ENCODE results near the gene NABP1. TPM values are rescaled to one million over a fixed set of nuclear protein-coding genes. Genes with fewer than 3 reads are reported as not detected.

NABP1 gene
- polyA plus RNA-seq, 1 of the 3 experiments (the other 2 are of a cell fraction): 19.1 TPM

DNA sequence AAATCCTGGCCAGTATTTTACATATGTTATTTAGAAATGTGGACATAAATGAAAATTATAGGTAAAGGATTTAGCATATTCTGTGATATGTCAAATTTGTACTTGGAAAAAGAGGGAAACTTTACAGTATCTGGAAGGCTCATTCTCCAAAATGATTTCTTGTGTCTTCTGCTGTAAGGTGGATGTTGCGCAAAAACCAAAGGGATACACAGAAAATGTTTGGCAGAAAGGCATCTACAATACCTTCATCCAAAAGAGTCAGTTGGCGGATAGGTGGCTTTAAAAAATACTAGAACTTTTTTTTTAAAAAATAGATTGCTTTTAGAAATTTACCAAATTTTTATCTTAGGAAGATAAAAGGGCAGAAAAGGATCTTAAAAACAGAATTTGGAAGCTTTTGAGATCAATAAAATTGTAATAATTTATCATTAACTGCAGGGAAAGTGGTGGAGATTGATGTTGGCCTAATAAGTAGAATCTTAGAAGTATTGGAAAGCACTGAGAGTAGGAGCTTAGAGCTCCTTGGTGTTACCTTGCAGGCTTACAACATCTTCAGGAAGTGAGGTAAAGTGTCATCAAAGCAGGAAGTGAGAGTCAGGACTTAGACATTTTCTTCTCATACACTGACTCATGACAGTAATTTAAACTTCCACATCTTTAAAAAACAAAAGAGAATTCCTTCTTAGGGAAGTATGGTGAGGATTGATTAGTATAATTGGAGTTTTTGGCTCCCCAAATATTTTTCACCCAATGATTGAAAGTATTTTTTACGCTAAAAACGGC is 2.1 kb downstream of the NABP1 start:
- H3K4me1 ChIP-seq (ENCODE audit: control insufficient read depth in 1 of 2, insufficient read depth in 2 of 2, low read depth in 1 of 2, low read length in 1 of 2): peaks cover 0 to 17% of the 10 kb centered on the region in 2 experiments
- peak overlapping the region; percentile 88 for H3K4me2 ChIP-seq
- peaks cover 69% of the 10 kb centered on the region for H3K79me2 ChIP-seq (ENCODE audit: insufficient read depth)
- H3K9me3 ChIP-seq: no peaks in the 10 kb centered on the region
- H3K9ac ChIP-seq: peak overlapping the region; percentile 96
- H3K9me2 ChIP-seq: no peaks in the 10 kb centered on the region
- CTCF ChIA-PET: interaction anchor here (1.0 to 2.4 kb wide), 4 partner anchors 12 to 482 kb away, joined by 3 to 11 read pairs (median 4); no protein-coding TSS in a partner anchor
- POLR2A ChIA-PET: no interaction called here
- H3K4me3 ChIP-seq (ENCODE audit: low read depth in 2 of 2, low read length in 1 of 2): peak overlapping the region; percentile 87 to 88; a peak in 3 of 4 replicates
- H3K36me3 ChIP-seq (replicated peaks in 1 of 2; ENCODE audit: control insufficient read depth in 1 of 2, insufficient read depth in 2 of 2, low read length in 1 of 2): peaks cover 31 to 45% of the 10 kb centered on the region in 2 experiments
- DNase-seq: no peak
- H2AFZ ChIP-seq (ENCODE audit: low read depth): no peak overlapping the region; the same call in 1 of the 2 replicates
- WGBS (ENCODE audit: low lambda C conversion rate): 78% methylated on average over 4 of the region's 4 CpGs
- peak overlapping the region in 1 of 2 experiments; percentile 92; a peak in 2 of 4 replicates for H3K27ac ChIP-seq (ENCODE audit: low read depth in 2 of 2, low read length in 1 of 2)
- no peaks in the 10 kb centered on the region for H3K27me3 ChIP-seq (ENCODE audit: insufficient read depth)
- H4K20me1 ChIP-seq (ENCODE audit: insufficient read depth): no peaks in the 10 kb centered on the region
- H3F3A ChIP-seq (replicated peaks; ENCODE audit: insufficient read depth): peaks cover 44% of the 10 kb centered on the region
- TF ChIP-seq NFIC (IDR thresholded peaks at IDR 0.05; ENCODE audit: borderline replicate concordance) (no peak), EP300 (IDR thresholded peaks at IDR 0.05; ENCODE audit: borderline replicate concordance in 1 of 2, low read depth in 1 of 2, low read length in 1 of 2) (0 out of 4 replicates have a peak, but pooled peaks of 1 of the 2 experiments have one; percentile 22), CHD2 (IDR thresholded peaks at IDR 0.05; ENCODE audit: low read length, partially characterized antibody) (no peak), JUND (IDR thresholded peaks at IDR 0.05) (peak; percentile 61), TCF12 (IDR thresholded peaks at IDR 0.05) (peak; percentile 37; the same call in 1 of the 2 replicates), FOSL2 (IDR thresholded peaks at IDR 0.05; ENCODE audit: borderline replicate concordance, low read depth) (peak; percentile 73; the same call in 1 of the 2 replicates), GATA2 (CRISPR knock-in tag; IDR thresholded peaks at IDR 0.05) (no peak), RXRA (IDR thresholded peaks at IDR 0.05; ENCODE audit: borderline replicate concordance, low read depth) (no peak), ELF1 (IDR thresholded peaks at IDR 0.05) (peak; percentile 68), RAD21 (IDR thresholded peaks at IDR 0.05; ENCODE audit: low read length) (no peak), GABPA (IDR thresholded peaks at IDR 0.05; ENCODE audit: low read depth) (peak; percentile 56), POLR2AphosphoS5 (IDR thresholded peaks at IDR 0.05; ENCODE audit: low read depth, low read length) (peak; percentile 56; the same call in 1 of the 2 replicates), TAF1 (IDR thresholded peaks at IDR 0.05; ENCODE audit: borderline replicate concordance, low read depth, low read length) (0 out of 2 replicates have a peak, but pooled peaks have one; percentile 33), FOXJ3 (CRISPR knock-in tag; IDR thresholded peaks at IDR 0.05) (no peak), MEF2A (IDR thresholded peaks at IDR 0.05; ENCODE audit: borderline replicate concordance, low read depth) (no peak), MXI1 (IDR thresholded peaks at IDR 0.05; ENCODE audit: low read depth, low read length) (no peak)
- TF ChIP-seq, protein P1, sequence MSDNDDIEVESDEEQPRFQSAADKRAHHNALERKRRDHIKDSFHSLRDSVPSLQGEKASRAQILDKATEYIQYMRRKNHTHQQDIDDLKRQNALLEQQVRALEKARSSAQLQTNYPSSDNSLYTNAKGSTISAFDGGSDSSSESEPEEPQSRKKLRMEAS (IDR thresholded peaks at IDR 0.05; ENCODE audit: low read depth): no peak
- TF ChIP-seq, protein P2, sequence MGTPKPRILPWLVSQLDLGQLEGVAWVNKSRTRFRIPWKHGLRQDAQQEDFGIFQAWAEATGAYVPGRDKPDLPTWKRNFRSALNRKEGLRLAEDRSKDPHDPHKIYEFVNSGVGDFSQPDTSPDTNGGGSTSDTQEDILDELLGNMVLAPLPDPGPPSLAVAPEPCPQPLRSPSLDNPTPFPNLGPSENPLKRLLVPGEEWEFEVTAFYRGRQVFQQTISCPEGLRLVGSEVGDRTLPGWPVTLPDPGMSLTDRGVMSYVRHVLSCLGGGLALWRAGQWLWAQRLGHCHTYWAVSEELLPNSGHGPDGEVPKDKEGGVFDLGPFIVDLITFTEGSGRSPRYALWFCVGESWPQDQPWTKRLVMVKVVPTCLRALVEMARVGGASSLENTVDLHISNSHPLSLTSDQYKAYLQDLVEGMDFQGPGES (IDR thresholded peaks at IDR 0.05; ENCODE audit: low read depth, low read length): no peak
- TF ChIP-seq, protein P3, sequence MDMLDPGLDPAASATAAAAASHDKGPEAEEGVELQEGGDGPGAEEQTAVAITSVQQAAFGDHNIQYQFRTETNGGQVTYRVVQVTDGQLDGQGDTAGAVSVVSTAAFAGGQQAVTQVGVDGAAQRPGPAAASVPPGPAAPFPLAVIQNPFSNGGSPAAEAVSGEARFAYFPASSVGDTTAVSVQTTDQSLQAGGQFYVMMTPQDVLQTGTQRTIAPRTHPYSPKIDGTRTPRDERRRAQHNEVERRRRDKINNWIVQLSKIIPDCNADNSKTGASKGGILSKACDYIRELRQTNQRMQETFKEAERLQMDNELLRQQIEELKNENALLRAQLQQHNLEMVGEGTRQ (IDR thresholded peaks at IDR 0.05; ENCODE audit: borderline replicate concordance, low read depth, low read length): no peak
- TF ChIP-seq, protein P4, sequence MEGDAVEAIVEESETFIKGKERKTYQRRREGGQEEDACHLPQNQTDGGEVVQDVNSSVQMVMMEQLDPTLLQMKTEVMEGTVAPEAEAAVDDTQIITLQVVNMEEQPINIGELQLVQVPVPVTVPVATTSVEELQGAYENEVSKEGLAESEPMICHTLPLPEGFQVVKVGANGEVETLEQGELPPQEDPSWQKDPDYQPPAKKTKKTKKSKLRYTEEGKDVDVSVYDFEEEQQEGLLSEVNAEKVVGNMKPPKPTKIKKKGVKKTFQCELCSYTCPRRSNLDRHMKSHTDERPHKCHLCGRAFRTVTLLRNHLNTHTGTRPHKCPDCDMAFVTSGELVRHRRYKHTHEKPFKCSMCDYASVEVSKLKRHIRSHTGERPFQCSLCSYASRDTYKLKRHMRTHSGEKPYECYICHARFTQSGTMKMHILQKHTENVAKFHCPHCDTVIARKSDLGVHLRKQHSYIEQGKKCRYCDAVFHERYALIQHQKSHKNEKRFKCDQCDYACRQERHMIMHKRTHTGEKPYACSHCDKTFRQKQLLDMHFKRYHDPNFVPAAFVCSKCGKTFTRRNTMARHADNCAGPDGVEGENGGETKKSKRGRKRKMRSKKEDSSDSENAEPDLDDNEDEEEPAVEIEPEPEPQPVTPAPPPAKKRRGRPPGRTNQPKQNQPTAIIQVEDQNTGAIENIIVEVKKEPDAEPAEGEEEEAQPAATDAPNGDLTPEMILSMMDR (IDR thresholded peaks at IDR 0.05): no peak
- TF ChIP-seq, protein P5, sequence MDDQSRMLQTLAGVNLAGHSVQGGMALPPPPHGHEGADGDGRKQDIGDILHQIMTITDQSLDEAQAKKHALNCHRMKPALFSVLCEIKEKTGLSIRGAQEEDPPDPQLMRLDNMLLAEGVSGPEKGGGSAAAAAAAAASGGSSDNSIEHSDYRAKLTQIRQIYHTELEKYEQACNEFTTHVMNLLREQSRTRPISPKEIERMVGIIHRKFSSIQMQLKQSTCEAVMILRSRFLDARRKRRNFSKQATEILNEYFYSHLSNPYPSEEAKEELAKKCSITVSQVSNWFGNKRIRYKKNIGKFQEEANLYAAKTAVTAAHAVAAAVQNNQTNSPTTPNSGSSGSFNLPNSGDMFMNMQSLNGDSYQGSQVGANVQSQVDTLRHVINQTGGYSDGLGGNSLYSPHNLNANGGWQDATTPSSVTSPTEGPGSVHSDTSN (IDR thresholded peaks at IDR 0.05): no peak; the same call in 1 of the 2 replicates
- TF ChIP-seq, protein P6, sequence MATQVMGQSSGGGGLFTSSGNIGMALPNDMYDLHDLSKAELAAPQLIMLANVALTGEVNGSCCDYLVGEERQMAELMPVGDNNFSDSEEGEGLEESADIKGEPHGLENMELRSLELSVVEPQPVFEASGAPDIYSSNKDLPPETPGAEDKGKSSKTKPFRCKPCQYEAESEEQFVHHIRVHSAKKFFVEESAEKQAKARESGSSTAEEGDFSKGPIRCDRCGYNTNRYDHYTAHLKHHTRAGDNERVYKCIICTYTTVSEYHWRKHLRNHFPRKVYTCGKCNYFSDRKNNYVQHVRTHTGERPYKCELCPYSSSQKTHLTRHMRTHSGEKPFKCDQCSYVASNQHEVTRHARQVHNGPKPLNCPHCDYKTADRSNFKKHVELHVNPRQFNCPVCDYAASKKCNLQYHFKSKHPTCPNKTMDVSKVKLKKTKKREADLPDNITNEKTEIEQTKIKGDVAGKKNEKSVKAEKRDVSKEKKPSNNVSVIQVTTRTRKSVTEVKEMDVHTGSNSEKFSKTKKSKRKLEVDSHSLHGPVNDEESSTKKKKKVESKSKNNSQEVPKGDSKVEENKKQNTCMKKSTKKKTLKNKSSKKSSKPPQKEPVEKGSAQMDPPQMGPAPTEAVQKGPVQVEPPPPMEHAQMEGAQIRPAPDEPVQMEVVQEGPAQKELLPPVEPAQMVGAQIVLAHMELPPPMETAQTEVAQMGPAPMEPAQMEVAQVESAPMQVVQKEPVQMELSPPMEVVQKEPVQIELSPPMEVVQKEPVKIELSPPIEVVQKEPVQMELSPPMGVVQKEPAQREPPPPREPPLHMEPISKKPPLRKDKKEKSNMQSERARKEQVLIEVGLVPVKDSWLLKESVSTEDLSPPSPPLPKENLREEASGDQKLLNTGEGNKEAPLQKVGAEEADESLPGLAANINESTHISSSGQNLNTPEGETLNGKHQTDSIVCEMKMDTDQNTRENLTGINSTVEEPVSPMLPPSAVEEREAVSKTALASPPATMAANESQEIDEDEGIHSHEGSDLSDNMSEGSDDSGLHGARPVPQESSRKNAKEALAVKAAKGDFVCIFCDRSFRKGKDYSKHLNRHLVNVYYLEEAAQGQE (IDR thresholded peaks at IDR 0.05; ENCODE audit: low read depth, low read length): no peak
- TF ChIP-seq, protein P7, sequence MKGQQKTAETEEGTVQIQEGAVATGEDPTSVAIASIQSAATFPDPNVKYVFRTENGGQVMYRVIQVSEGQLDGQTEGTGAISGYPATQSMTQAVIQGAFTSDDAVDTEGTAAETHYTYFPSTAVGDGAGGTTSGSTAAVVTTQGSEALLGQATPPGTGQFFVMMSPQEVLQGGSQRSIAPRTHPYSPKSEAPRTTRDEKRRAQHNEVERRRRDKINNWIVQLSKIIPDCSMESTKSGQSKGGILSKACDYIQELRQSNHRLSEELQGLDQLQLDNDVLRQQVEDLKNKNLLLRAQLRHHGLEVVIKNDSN (IDR thresholded peaks at IDR 0.05; ENCODE audit: borderline replicate concordance, low read depth): no peak
